GM11168 (cell line): ENCODE data around the gene ASIP.
"Not testable (repeated sequence)": the region's sequence is repeated elsewhere in the genome, so short reads cannot be mapped to it uniquely, and the experiment has no call there.

ENCODE experiments used
- in situ Hi-C: fragments of 300-500 bp; cut with MboI; formaldehyde crosslinking; loops from one replicate; pipeline ENCODE4 v1.12.0; 2022; ENCODE audit warnings: low sequenced_read_pairs; ENCODE audit not compliant: unreplicated experiment

The ASIP gene

GRCh38 chr20:34242015-34242414 lies 792 bp downstream of the ASIP start:
- in situ Hi-C loops, result not testable (repeated sequence)

- in situ Hi-C loops, result no loop called here
Measured at GRCh38 chr20:34242879-34243278, 1.7 kb downstream of the ASIP start.

GRCh38 chr20:34243377-34243776 lies 2.2 kb downstream of the ASIP start:
- in situ Hi-C loops, result no loop called here

- in situ Hi-C loops, result no loop called here
Measured at GRCh38 chr20:34246126-34246626, 5.0 kb downstream of the ASIP start.

GRCh38 chr20:34249291-34249690 lies 8.1 kb downstream of the ASIP start:
- in situ Hi-C loops, result no loop called here

- in situ Hi-C loops, result no loop called here
Measured at GRCh38 chr20:34250005-34250404, 8.8 kb downstream of the ASIP start.

- in situ Hi-C loops, result no loop called here
Measured at GRCh38 chr20:34251619-34252018, 10.4 kb downstream of the ASIP start.

- in situ Hi-C loops, result not testable (repeated sequence)
Measured at GRCh38 chr20:34252431-34253086, 11.3 kb downstream of the ASIP start.

GRCh38 chr20:34254979-34255378 lies 13.8 kb downstream of the ASIP start:
- in situ Hi-C loops, result no loop called here

GRCh38 chr20:34256629-34257124 lies 15.5 kb downstream of the ASIP start:
- in situ Hi-C loops, result no loop called here

GRCh38 chr20:34260208-34260942 lies 19.2 kb downstream of the ASIP start:
- in situ Hi-C loops, result no loop called here

- in situ Hi-C loops, result no loop called here
Measured at GRCh38 chr20:34262488-34263288, 21.5 kb downstream of the ASIP start.

- in situ Hi-C loops, result not testable (repeated sequence)
Measured at GRCh38 chr20:34263468-34263867, 22.2 kb downstream of the ASIP start.

- in situ Hi-C loops, result no loop called here
Measured at GRCh38 chr20:34264141-34264540, 22.9 kb downstream of the ASIP start.

- in situ Hi-C loops, result no loop called here
Measured at GRCh38 chr20:34268145-34268544, 26.9 kb downstream of the ASIP start.

- in situ Hi-C loops, result no loop called here
Measured at GRCh38 chr20:34268851-34269636, 27.8 kb downstream of the ASIP start.

- in situ Hi-C loops, result no loop called here
Measured at GRCh38 chr20:34269996-34270627, 28.9 kb downstream of the ASIP start.

- in situ Hi-C loops, result no loop called here
Measured at GRCh38 chr20:34271956-34272355, 30.7 kb downstream of the ASIP start.

- in situ Hi-C loops, result no loop called here
Measured at GRCh38 chr20:34274694-34275093, 33.5 kb downstream of the ASIP start.

- in situ Hi-C loops, result no loop called here
Measured at GRCh38 chr20:34281177-34281576, 40.0 kb downstream of the ASIP start.
